ENCODE data around the gene ZNF23. TPM values are rescaled to one million over a fixed set of nuclear protein-coding genes. Genes with fewer than 3 reads are reported as not detected.
"Not testable (repeated sequence)": the region's sequence is repeated elsewhere in the genome, so short reads cannot be mapped to it uniquely, and the experiment has no call there.

ZNF23 gene
- total RNA-seq (2022) = 12.6 and 13.7 TPM in 2 replicates
- Bru-seq, nascent RNA = percentile 76 among the genes with signal in this experiment
- percentile 64 among the genes with signal in this experiment for BruChase-seq, experiment 1, labeled RNA remaining after a 6-hour chase
- BruChase-seq, experiment 2, labeled RNA remaining after a 2-hour chase = percentile 73 among the genes with signal in this experiment
- long read RNA-seq, full-length matches to known transcripts = 4 of 22 reads
- long read RNA-seq, partial matches to known transcripts = 0 of 22 reads
- long read RNA-seq, other reads (novel, unspliced or antisense) = 18 of 22 reads

GRCh38 chr16:71461686-71462648 is at the start of gene ZNF23:
TSS of gene ZNF23 (minus strand) at chr16:71462247. CDS start at chr16:71456796, 5,451 bp downstream.
- H3K27ac Mint-ChIP-seq (ENCODE audit: low read depth, unreplicated experiment) = peak within 1 kb of the TSS; percentile 82
- peak within 1 kb of the TSS; percentile 89 for H3K4me3 Mint-ChIP-seq (ENCODE audit: unreplicated experiment)
- BruUV-seq (replicated peaks) = TSS peak; percentile 67
- POLR2A ChIA-PET = interaction anchor here (0.6 to 5.7 kb wide), 17 partner anchors 9 to 662 kb away, joined by 3 to 94 read pairs (median 4); partner anchors contain the start of genes CHST4, DHX38, TXNL4B and VAC14
- no peaks in the 10 kb centered on the region for H3K27me3 Mint-ChIP-seq (ENCODE audit: insufficient read depth, unreplicated experiment)
- peaks cover 5% of the 10 kb centered on the region for H3K4me1 Mint-ChIP-seq (ENCODE audit: insufficient read depth, unreplicated experiment)
- intact Hi-C loops (cut with micrococcal nuclease) = loop anchor here (1.0 kb wide), 1 partner anchor 22 kb away; no protein-coding TSS in a partner anchor
- peak; percentile 4 for TF ChIP-seq CTCF (IDR thresholded peaks at IDR 0.05; ENCODE audit: unreplicated experiment)
- CTCF ChIA-PET = interaction anchor here (0.6 to 1.5 kb wide), 7 partner anchors 20 to 164 kb away, joined by 3 to 4 read pairs (median 3); partner anchors contain the start of gene MARVELD3
- H3K36me3 Mint-ChIP-seq (ENCODE audit: insufficient read depth, unreplicated experiment) = peaks cover 23% of the 10 kb centered on the region
- peak; percentile 68 for DNase-seq (ENCODE audit: unreplicated experiment)
- H3K9me3 Mint-ChIP-seq (ENCODE audit: unreplicated experiment) = no peaks in the 10 kb centered on the region

- DNase-seq (ENCODE audit: unreplicated experiment) = no peak
- no peak for TF ChIP-seq CTCF (IDR thresholded peaks at IDR 0.05; ENCODE audit: unreplicated experiment)
- peaks cover 55% of the 10 kb centered on the region for H3K27me3 Mint-ChIP-seq (ENCODE audit: insufficient read depth, unreplicated experiment)
- H3K4me1 Mint-ChIP-seq (ENCODE audit: insufficient read depth, unreplicated experiment) = peaks cover 7% of the 10 kb centered on the region
- H3K27ac Mint-ChIP-seq (ENCODE audit: low read depth, unreplicated experiment) = no peak overlapping the region
- intact Hi-C loops (cut with micrococcal nuclease) = loop anchor here (10.0 kb wide), 1 partner anchor 108 kb away; no protein-coding TSS in a partner anchor
- ChIA-PET CTCF (no interaction called here), POLR2A (no interaction called here)
- H3K36me3 Mint-ChIP-seq (ENCODE audit: insufficient read depth, unreplicated experiment) = no peaks in the 10 kb centered on the region
- no peak overlapping the region for H3K4me3 Mint-ChIP-seq (ENCODE audit: unreplicated experiment)
- H3K9me3 Mint-ChIP-seq (ENCODE audit: unreplicated experiment) = no peaks in the 10 kb centered on the region
- BruUV-seq (replicated peaks) = no TSS peak
Measured at GRCh38 chr16:71507061-71507460, 45.0 kb upstream of the ZNF23 start.

GRCh38 chr16:71504901-71505300 is 42.9 kb upstream of the ZNF23 start:
- Mint-ChIP-seq H3K27me3 (ENCODE audit: insufficient read depth, unreplicated experiment) (peaks cover 42% of the 10 kb centered on the region), H3K27ac (ENCODE audit: low read depth, unreplicated experiment) (no peak overlapping the region), H3K36me3 (ENCODE audit: insufficient read depth, unreplicated experiment) (no peaks in the 10 kb centered on the region), H3K4me1 (ENCODE audit: insufficient read depth, unreplicated experiment) (peaks cover 7% of the 10 kb centered on the region), H3K4me3 (ENCODE audit: unreplicated experiment) (no peak overlapping the region), H3K9me3 (ENCODE audit: unreplicated experiment) (no peaks in the 10 kb centered on the region)
- BruUV-seq (replicated peaks) = no TSS peak
- intact Hi-C loops (cut with micrococcal nuclease) = loop anchor here (10.0 kb wide), 1 partner anchor 110 kb away; no protein-coding TSS in a partner anchor
- peak; percentile 34 for DNase-seq (ENCODE audit: unreplicated experiment)
- CTCF ChIA-PET = interaction anchor here (0.6 kb wide), 2 partner anchors 15 to 25 kb away, joined by 3 read pairs; no protein-coding TSS in a partner anchor
- TF ChIP-seq CTCF (IDR thresholded peaks at IDR 0.05; ENCODE audit: unreplicated experiment) = no peak
- POLR2A ChIA-PET = no interaction called here

GRCh38 chr16:71504051-71504450 is 42.0 kb upstream of the ZNF23 start:
- H3K9me3 Mint-ChIP-seq (ENCODE audit: unreplicated experiment); BruUV-seq (replicated peaks); H3K4me1 Mint-ChIP-seq (ENCODE audit: insufficient read depth, unreplicated experiment); DNase-seq (ENCODE audit: unreplicated experiment); H3K36me3 Mint-ChIP-seq (ENCODE audit: insufficient read depth, unreplicated experiment); H3K4me3 Mint-ChIP-seq (ENCODE audit: unreplicated experiment); POLR2A ChIA-PET; H3K27ac Mint-ChIP-seq (ENCODE audit: low read depth, unreplicated experiment): not testable (repeated sequence)
- CTCF ChIA-PET = interaction anchor here (8.2 kb wide), 1 partner anchor 107 kb away, joined by 46 read pairs; no protein-coding TSS in a partner anchor
- H3K27me3 Mint-ChIP-seq (ENCODE audit: insufficient read depth, unreplicated experiment) = peaks cover 34% of the 10 kb centered on the region
- intact Hi-C loops (cut with micrococcal nuclease) = loop anchor here (10.0 kb wide), 1 partner anchor 111 kb away; no protein-coding TSS in a partner anchor

Data from MCF 10A (cell line).